Calu3 (cell line): Measurements from ENCODE around the gene RNPEP. TPM values are rescaled to one million over a fixed set of nuclear protein-coding genes. Genes with fewer than 3 reads are reported as not detected.

Source experiments
- BruUV-seq: library from RNA; stranded (reverse); fragments of 400-500 nt; replicated peaks from 2 replicates; lab custom pipeline; 2021; lab: Mats Ljungman, UMichigan
- CTCF ChIA-PET: fragments of 300-600 bp; sonication (Branson Sonifier 250); formaldehyde crosslinking; loops from one replicate; lab custom pipeline; 2022; ENCODE audit warnings: antibody characterized with exemption; lab: Charles Lee
- DNase-seq: peaks from one replicate; pipeline ENCODE4 v3.0.0; 2022
- H3K27ac Mint-ChIP-seq: one replicate; pipeline ENCODE4 v1.8.0; 2022; ENCODE audit warnings: mixed read lengths; ENCODE audit not compliant: unreplicated experiment
- H3K27me3 Mint-ChIP-seq: one replicate; pipeline ENCODE4 v1.8.0; 2022; ENCODE audit warnings: mixed read lengths; ENCODE audit not compliant: unreplicated experiment
- H3K36me3 Mint-ChIP-seq: one replicate; pipeline ENCODE4 v1.8.0; 2022; ENCODE audit warnings: mild to moderate bottlenecking, moderate library complexity, mixed read lengths; ENCODE audit not compliant: insufficient read depth, unreplicated experiment
- H3K4me1 Mint-ChIP-seq: one replicate; pipeline ENCODE4 v1.8.0; 2022; ENCODE audit warnings: mild to moderate bottlenecking, low read depth, mixed read lengths; ENCODE audit not compliant: unreplicated experiment
- H3K4me3 Mint-ChIP-seq: one replicate; pipeline ENCODE4 v1.8.0; 2022; ENCODE audit warnings: mild to moderate bottlenecking, low read depth, moderate library complexity, mixed read lengths; ENCODE audit not compliant: unreplicated experiment
- H3K9me3 Mint-ChIP-seq: one replicate; pipeline ENCODE4 v1.8.0; 2022; ENCODE audit warnings: low read depth, mixed read lengths; ENCODE audit not compliant: unreplicated experiment
- intact Hi-C: fragments of 100-400 bp; cut with micrococcal nuclease; formaldehyde crosslinking; loops from one replicate; pipeline ENCODE4 v1.10.0; 2022; ENCODE audit not compliant: unreplicated experiment
- total RNA-seq: library from RNA; stranded (reverse); gene quantifications from 2 replicates; pipeline ENCODE4 v1.2.3, GENCODE V29; 2022
- TF ChIP-seq, protein P1 (sequence below): fragments of 200-600 bp; IDR thresholded peaks from one replicate; pipeline ENCODE4 v1.8.0; 2022; ENCODE audit warnings: antibody characterized with exemption; ENCODE audit not compliant: unreplicated experiment

The RNPEP gene
- total RNA-seq, 1 experiment from 2014 or later = 91.6 TPM

DNA sequence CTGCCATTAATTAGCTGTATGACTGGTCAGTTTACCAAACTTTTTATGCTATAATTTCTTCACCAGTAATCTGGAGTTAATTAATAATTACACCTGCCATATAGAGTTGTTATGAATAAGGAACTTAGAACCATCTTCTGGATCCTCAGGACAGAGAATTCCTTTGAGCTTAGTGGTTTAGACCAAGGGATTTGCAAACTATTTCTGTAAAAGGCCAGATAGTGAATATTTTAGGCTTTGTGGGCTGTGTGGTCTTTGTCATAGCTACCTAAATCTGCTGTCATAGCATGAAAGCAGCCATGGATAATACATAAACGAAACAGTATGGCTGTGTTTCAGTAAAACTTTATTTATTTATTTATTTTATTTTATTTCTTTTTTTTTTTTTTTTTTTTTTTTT, 18.2 kb upstream of the RNPEP start:
- Mint-ChIP-seq H3K4me3 (no peak overlapping the region), H3K36me3 (peaks cover 87% of the 10 kb centered on the region), H3K27ac (no peak overlapping the region), H3K9me3 (no peaks in the 10 kb centered on the region), H3K27me3 (no peaks in the 10 kb centered on the region), H3K4me1 (no peaks in the 10 kb centered on the region)
- intact Hi-C loops = no loop called here
- BruUV-seq = no TSS peak
- TF ChIP-seq, protein P1, sequence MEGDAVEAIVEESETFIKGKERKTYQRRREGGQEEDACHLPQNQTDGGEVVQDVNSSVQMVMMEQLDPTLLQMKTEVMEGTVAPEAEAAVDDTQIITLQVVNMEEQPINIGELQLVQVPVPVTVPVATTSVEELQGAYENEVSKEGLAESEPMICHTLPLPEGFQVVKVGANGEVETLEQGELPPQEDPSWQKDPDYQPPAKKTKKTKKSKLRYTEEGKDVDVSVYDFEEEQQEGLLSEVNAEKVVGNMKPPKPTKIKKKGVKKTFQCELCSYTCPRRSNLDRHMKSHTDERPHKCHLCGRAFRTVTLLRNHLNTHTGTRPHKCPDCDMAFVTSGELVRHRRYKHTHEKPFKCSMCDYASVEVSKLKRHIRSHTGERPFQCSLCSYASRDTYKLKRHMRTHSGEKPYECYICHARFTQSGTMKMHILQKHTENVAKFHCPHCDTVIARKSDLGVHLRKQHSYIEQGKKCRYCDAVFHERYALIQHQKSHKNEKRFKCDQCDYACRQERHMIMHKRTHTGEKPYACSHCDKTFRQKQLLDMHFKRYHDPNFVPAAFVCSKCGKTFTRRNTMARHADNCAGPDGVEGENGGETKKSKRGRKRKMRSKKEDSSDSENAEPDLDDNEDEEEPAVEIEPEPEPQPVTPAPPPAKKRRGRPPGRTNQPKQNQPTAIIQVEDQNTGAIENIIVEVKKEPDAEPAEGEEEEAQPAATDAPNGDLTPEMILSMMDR = no peak
- CTCF ChIA-PET = interaction anchor here (0.6 kb wide), 1 partner anchor 9 kb away, joined by 3 read pairs; no protein-coding TSS in a partner anchor
- DNase-seq = no peak

DNA sequence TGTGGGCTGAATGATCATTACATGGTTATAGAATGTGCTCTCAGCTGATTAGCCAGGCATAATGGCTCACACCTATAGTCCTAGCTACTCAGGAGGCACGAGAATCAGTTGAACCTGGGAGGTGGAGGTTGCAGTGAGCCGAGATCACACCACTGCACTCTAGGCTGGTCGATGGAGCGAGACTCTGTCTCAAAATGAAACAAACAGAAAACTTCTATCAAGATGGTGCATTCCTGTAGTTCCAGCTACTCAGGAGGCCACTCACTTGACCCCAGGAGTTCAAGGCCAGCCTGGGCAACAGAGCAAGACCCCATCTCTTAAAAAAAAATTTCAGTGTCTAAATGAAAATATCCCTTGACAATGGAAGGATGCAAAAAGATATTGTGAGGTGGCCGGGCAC, 16.3 kb upstream of the RNPEP start:
- no peaks in the 10 kb centered on the region for H3K4me1 Mint-ChIP-seq
- intact Hi-C loops = no loop called here
- TF ChIP-seq, protein P1 = no peak
- DNase-seq = no peak
- H3K27ac Mint-ChIP-seq = no peak overlapping the region
- no peak overlapping the region for H3K4me3 Mint-ChIP-seq
- peaks cover 87% of the 10 kb centered on the region for H3K36me3 Mint-ChIP-seq
- H3K27me3 Mint-ChIP-seq = no peaks in the 10 kb centered on the region
- no peaks in the 10 kb centered on the region for H3K9me3 Mint-ChIP-seq
- no TSS peak for BruUV-seq
- CTCF ChIA-PET = interaction anchor here (1.8 kb wide), 1 partner anchor 70 kb away, joined by 4 read pairs; no protein-coding TSS in a partner anchor

DNA sequence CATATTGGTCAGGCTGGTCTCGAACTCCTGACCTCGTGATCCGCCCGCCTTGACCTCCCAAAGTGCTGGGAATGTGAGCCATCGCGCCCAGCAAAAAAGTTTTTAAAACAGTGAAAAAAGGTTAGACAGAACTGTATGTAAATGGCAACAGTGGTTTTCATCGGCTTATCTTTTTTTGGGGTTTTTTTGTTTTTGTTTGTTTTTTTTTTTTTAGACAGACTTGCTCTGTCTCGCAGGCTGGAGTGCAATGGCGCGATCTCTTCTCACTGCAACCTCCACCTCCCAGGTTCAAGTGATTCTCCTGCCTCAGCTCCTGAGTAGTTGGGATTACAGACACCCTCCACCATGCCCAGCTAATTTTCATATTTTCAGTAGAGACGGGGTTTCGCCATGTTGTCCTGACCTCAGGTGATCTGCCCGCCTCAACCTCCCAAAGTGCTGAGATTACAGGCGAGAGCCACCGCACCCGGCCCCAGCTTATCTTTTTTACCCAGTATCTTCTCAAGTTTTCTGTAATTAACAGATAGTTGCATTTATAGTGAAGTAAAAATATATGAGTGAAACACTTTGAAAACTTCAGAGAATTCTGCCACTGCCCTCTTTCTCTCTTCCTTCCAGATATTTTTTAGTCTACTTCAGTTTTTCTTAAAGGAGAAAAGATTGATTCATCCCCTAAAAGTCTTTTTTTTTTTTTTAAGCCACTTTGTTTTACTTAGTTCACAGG, 14.1 kb upstream of the RNPEP start:
- BruUV-seq = no TSS peak
- H3K9me3 Mint-ChIP-seq = no peaks in the 10 kb centered on the region
- H3K36me3 Mint-ChIP-seq = peaks cover 70% of the 10 kb centered on the region
- H3K4me1 Mint-ChIP-seq = no peaks in the 10 kb centered on the region
- no peak overlapping the region for H3K4me3 Mint-ChIP-seq
- intact Hi-C loops = no loop called here
- TF ChIP-seq, protein P1 = no peak
- CTCF ChIA-PET = interaction anchor here (0.7 kb wide), 4 partner anchors 72 to 1286 kb away, joined by 3 to 4 read pairs (median 3); no protein-coding TSS in a partner anchor
- no peaks in the 10 kb centered on the region for H3K27me3 Mint-ChIP-seq
- no peak for DNase-seq
- H3K27ac Mint-ChIP-seq = no peak overlapping the region

DNA sequence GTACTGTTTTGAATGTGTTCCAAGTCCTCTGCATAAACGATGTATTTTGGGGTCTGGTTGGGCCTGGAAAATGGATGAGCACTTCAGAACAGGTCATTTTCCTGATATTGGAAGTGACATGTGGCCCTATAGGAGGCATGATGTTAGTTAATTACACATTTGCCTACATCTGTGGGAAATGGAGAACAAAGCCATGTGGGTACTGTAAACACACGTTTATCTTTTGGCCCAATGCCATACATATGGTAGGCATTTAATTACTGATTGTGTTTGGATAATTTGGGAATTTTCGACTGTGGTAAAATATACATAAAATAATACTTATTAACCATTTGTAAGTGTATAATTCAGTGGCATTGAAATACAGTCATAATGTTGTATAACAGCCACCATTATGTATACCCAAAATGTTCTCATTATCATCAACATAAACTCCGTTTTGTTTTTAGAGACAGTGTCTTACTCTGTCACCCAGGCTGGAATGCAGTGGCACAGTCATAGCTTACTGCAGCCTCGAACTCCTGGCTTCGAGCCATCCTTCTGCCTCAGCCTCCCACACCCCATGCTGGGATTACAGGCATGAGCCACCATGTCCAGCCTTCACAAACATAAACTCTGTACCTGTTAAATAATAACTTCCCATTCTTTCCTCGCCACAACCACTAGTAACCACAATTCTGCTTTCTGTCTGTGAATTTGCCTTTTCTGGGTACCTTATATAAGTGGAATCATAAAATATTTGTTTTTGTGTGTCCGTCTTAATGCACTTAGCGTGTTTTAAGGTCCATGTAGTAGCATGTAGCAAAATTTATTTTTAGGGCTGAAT, 11.9 kb upstream of the RNPEP start:
- BruUV-seq = no TSS peak
- H3K4me3 Mint-ChIP-seq = no peak overlapping the region
- TF ChIP-seq, protein P1 = no peak
- H3K36me3 Mint-ChIP-seq = peaks cover 57% of the 10 kb centered on the region
- no peaks in the 10 kb centered on the region for H3K27me3 Mint-ChIP-seq
- peak overlapping the region; percentile 67 for H3K27ac Mint-ChIP-seq
- intact Hi-C loops = no loop called here
- CTCF ChIA-PET = interaction anchor here (5.1 kb wide), 1 partner anchor 75 kb away, joined by 74 read pairs; no protein-coding TSS in a partner anchor
- DNase-seq = no peak
- no peaks in the 10 kb centered on the region for H3K9me3 Mint-ChIP-seq
- H3K4me1 Mint-ChIP-seq = no peaks in the 10 kb centered on the region
